Measurements from ENCODE around the gene PARN.
"Not testable (repeated sequence)": the region's sequence is repeated elsewhere in the genome, so short reads cannot be mapped to it uniquely, and the experiment has no call there.

The PARN gene

GRCh38 chr16:14462811-14463210 is 167.2 kb downstream of the PARN start:
- DNase-seq: no peak

- DNase-seq: no peak
These were observed 169.3 kb downstream of the PARN start for GRCh38 chr16:14460726-14461125.

- DNase-seq: no peak
These were observed 171.5 kb downstream of the PARN start for GRCh38 chr16:14458576-14458975.

GRCh38 chr16:14456793-14457481 is 173.1 kb downstream of the PARN start:
- DNase-seq: no peak

GRCh38 chr16:14455573-14455972 is 174.5 kb downstream of the PARN start:
- DNase-seq: no peak

GRCh38 chr16:14454391-14454790 is 175.7 kb downstream of the PARN start:
- no peak for DNase-seq

- DNase-seq: no peak
These were observed 178.0 kb downstream of the PARN start for GRCh38 chr16:14452066-14452465.

GRCh38 chr16:14450846-14451245 is 179.2 kb downstream of the PARN start:
- no peak for DNase-seq

GRCh38 chr16:14449790-14450480 is 180.1 kb downstream of the PARN start:
- no peak for DNase-seq

GRCh38 chr16:14449334-14449733 is 180.7 kb downstream of the PARN start:
- no peak for DNase-seq

GRCh38 chr16:14448879-14449278 is 181.2 kb downstream of the PARN start:
- no peak for DNase-seq

GRCh38 chr16:14447783-14448182 is 182.3 kb downstream of the PARN start:
- no peak for DNase-seq

GRCh38 chr16:14446796-14447195 is 183.3 kb downstream of the PARN start:
- no peak for DNase-seq

GRCh38 chr16:14445937-14446715 is 183.9 kb downstream of the PARN start:
- DNase-seq: no peak

- no peak for DNase-seq
These were observed 184.9 kb downstream of the PARN start for GRCh38 chr16:14444979-14445810.

- not testable (repeated sequence) for DNase-seq
These were observed 188.5 kb downstream of the PARN start for GRCh38 chr16:14441533-14441932.

GRCh38 chr16:14438256-14438655 is 191.8 kb downstream of the PARN start:
- DNase-seq: no peak

- DNase-seq: no peak
These were observed 192.6 kb downstream of the PARN start for GRCh38 chr16:14437426-14437825.

GRCh38 chr16:14436401-14436955 is 193.6 kb downstream of the PARN start:
- no peak for DNase-seq

- DNase-seq: no peak
These were observed 195.2 kb downstream of the PARN start for GRCh38 chr16:14434860-14435259.

- DNase-seq: not testable (repeated sequence)
These were observed 201.0 kb downstream of the PARN start for GRCh38 chr16:14428971-14429637.

GRCh38 chr16:14428043-14428442 is 202.0 kb downstream of the PARN start:
- DNase-seq: no peak

Data from hematopoietic multipotent progenitor cell treated with erythropoietin and hydrocortisone succinate and interleukin-3 and kit ligand, for 8 days (in vitro differentiated cells).